ENCODE data around the gene NCAPG2. TPM values are rescaled to one million over a fixed set of nuclear protein-coding genes. Genes with fewer than 3 reads are reported as not detected.

The NCAPG2 gene
- polyA plus RNA-seq, 1 donor from 2014 or later = 8.3 TPM

- Histone ChIP-seq H2AFZ (ENCODE audit: low read depth, low read length) (no peak overlapping the region), H3K9ac (ENCODE audit: low read length) (no peak overlapping the region), H3K4me3 (ENCODE audit: low read length) (no peak overlapping the region), H3K9me3 (ENCODE audit: low read length) (no peaks in the 10 kb centered on the region), H3K79me2 (replicated peaks; ENCODE audit: insufficient read depth, low read length) (no peaks in the 10 kb centered on the region), H3K36me3 (ENCODE audit: insufficient read depth, low read length) (no peaks in the 10 kb centered on the region), H3K27ac (ENCODE audit: low read length) (no peak overlapping the region), H3K9me2 (ENCODE audit: insufficient read depth, low read length) (no peaks in the 10 kb centered on the region), H3K27me3 (ENCODE audit: insufficient read depth, low read depth, low read length) (peaks cover 20% of the 10 kb centered on the region), H3F3A (ENCODE audit: insufficient read depth, low read length, poor library complexity, severe bottlenecking) (peaks cover 3% of the 10 kb centered on the region), H3K4me2 (ENCODE audit: low read length) (no peak overlapping the region), H4K20me1 (ENCODE audit: insufficient read depth) (no peaks in the 10 kb centered on the region)
- TF ChIP-seq SMC3 (conservative IDR thresholded peaks at IDR 0.05; ENCODE audit: poor library complexity) = no peak
- no peak for TF ChIP-seq POLR2AphosphoS5 (IDR thresholded peaks at IDR 0.05)
- TF ChIP-seq EP300 (conservative IDR thresholded peaks at IDR 0.05; ENCODE audit: poor library complexity, severe bottlenecking) = no peak
- TF ChIP-seq EZH2 (IDR thresholded peaks at IDR 0.05; ENCODE audit: borderline replicate concordance, insufficient read depth, low read length, poor library complexity, severe bottlenecking) = no peak
- no peak for TF ChIP-seq REST (IDR thresholded peaks at IDR 0.05; ENCODE audit: borderline replicate concordance)
- no peak for TF ChIP-seq TAF1 (IDR thresholded peaks at IDR 0.05; ENCODE audit: low read depth)
- TF ChIP-seq CTCF (IDR thresholded peaks at IDR 0.05; ENCODE audit: poor library complexity, severe bottlenecking) = no peak
- no peak for TF ChIP-seq MXI1 (conservative IDR thresholded peaks at IDR 0.05; ENCODE audit: poor library complexity, severe bottlenecking)
- no peak for TF ChIP-seq RAD21 (conservative IDR thresholded peaks at IDR 0.05)
Measured at GRCh38 chr7:158592541-158592940, 112.1 kb downstream of the NCAPG2 start.

- H3K36me3 ChIP-seq (ENCODE audit: insufficient read depth, low read length) = no peaks in the 10 kb centered on the region
- H3K9me3 ChIP-seq (ENCODE audit: low read length) = no peaks in the 10 kb centered on the region
- no peak overlapping the region for H3K4me2 ChIP-seq (ENCODE audit: low read length)
- H3K9ac ChIP-seq (ENCODE audit: low read length) = no peak overlapping the region
- no peak overlapping the region for H2AFZ ChIP-seq (ENCODE audit: low read depth, low read length)
- H3K27ac ChIP-seq (ENCODE audit: low read length) = no peak overlapping the region
- peaks cover 3% of the 10 kb centered on the region for H3F3A ChIP-seq (ENCODE audit: insufficient read depth, low read length, poor library complexity, severe bottlenecking)
- H4K20me1 ChIP-seq (ENCODE audit: insufficient read depth) = no peaks in the 10 kb centered on the region
- H3K9me2 ChIP-seq (ENCODE audit: insufficient read depth, low read length) = no peaks in the 10 kb centered on the region
- TF ChIP-seq REST (IDR thresholded peaks at IDR 0.05; ENCODE audit: borderline replicate concordance) = no peak
- no peak for TF ChIP-seq MXI1 (conservative IDR thresholded peaks at IDR 0.05; ENCODE audit: poor library complexity, severe bottlenecking)
- TF ChIP-seq RAD21 (conservative IDR thresholded peaks at IDR 0.05) = no peak
- H3K4me3 ChIP-seq (ENCODE audit: low read length) = no peak overlapping the region
- peaks cover 20% of the 10 kb centered on the region for H3K27me3 ChIP-seq (ENCODE audit: insufficient read depth, low read depth, low read length)
- no peaks in the 10 kb centered on the region for H3K79me2 ChIP-seq (replicated peaks; ENCODE audit: insufficient read depth, low read length)
Measured at GRCh38 chr7:158591944-158592343, 112.7 kb downstream of the NCAPG2 start.
